Measurements from ENCODE around the gene DAP.

DAP gene

GRCh38 chr5:10756549-10756948 lies 4.5 kb downstream of the DAP start:
- TF ChIP-seq CTCF (IDR thresholded peaks at IDR 0.05; ENCODE audit: low read depth, low read length, missing control alignments): no peak
- peak; percentile 76 for DNase-seq (ENCODE audit: low read depth)
- in situ Hi-C loops (cut with HindIII; ENCODE audit: low sequenced_read_pairs): loop anchor here (10.0 kb wide), 1 partner anchor 98 kb away; no protein-coding TSS in a partner anchor
- no peak overlapping the region for H3K4me3 ChIP-seq (ENCODE audit: low read depth, low read length)

GRCh38 chr5:10753178-10753577 lies 7.9 kb downstream of the DAP start:
- DNase-seq (ENCODE audit: low read depth): no peak
- H3K4me3 ChIP-seq (ENCODE audit: low read depth, low read length): no peak overlapping the region
- in situ Hi-C loops (cut with HindIII; ENCODE audit: low sequenced_read_pairs): loop anchor here (10.0 kb wide), 1 partner anchor 102 kb away; no protein-coding TSS in a partner anchor
- no peak for TF ChIP-seq CTCF (IDR thresholded peaks at IDR 0.05; ENCODE audit: low read depth, low read length, missing control alignments)

- H3K4me3 ChIP-seq (ENCODE audit: low read depth, low read length): no peak overlapping the region
- in situ Hi-C loops (cut with HindIII; ENCODE audit: low sequenced_read_pairs): loop anchor here (10.0 kb wide), 1 partner anchor 102 kb away; no protein-coding TSS in a partner anchor
- TF ChIP-seq CTCF (IDR thresholded peaks at IDR 0.05; ENCODE audit: low read depth, low read length, missing control alignments): no peak
- no peak for DNase-seq (ENCODE audit: low read depth)
These were observed 8.6 kb downstream of the DAP start for GRCh38 chr5:10752451-10752850.

- in situ Hi-C loops (cut with HindIII; ENCODE audit: low sequenced_read_pairs): loop anchor here (10.0 kb wide), 1 partner anchor 104 kb away; no protein-coding TSS in a partner anchor
- DNase-seq (ENCODE audit: low read depth): no peak
- no peak for TF ChIP-seq CTCF (IDR thresholded peaks at IDR 0.05; ENCODE audit: low read depth, low read length, missing control alignments)
- H3K4me3 ChIP-seq (ENCODE audit: low read depth, low read length): no peak overlapping the region
These were observed 10.1 kb downstream of the DAP start for GRCh38 chr5:10750909-10751308.

- no peak overlapping the region for H3K4me3 ChIP-seq (ENCODE audit: low read depth, low read length)
- TF ChIP-seq CTCF (IDR thresholded peaks at IDR 0.05; ENCODE audit: low read depth, low read length, missing control alignments): no peak
- in situ Hi-C loops (cut with HindIII; ENCODE audit: low sequenced_read_pairs): no loop called here
- no peak for DNase-seq (ENCODE audit: low read depth)
These were observed 13.1 kb downstream of the DAP start for GRCh38 chr5:10747678-10748622.

GRCh38 chr5:10746711-10747110 lies 14.3 kb downstream of the DAP start:
- DNase-seq (ENCODE audit: low read depth): no peak
- in situ Hi-C loops (cut with HindIII; ENCODE audit: low sequenced_read_pairs): no loop called here
- TF ChIP-seq CTCF (IDR thresholded peaks at IDR 0.05; ENCODE audit: low read depth, low read length, missing control alignments): no peak

More at GRCh38 chr5:10746711-10747110, 14.3 kb downstream of the DAP start:
- no peak overlapping the region for H3K4me3 ChIP-seq (ENCODE audit: low read depth, low read length)
